ENCODE results near the gene SLITRK2.

DNA sequence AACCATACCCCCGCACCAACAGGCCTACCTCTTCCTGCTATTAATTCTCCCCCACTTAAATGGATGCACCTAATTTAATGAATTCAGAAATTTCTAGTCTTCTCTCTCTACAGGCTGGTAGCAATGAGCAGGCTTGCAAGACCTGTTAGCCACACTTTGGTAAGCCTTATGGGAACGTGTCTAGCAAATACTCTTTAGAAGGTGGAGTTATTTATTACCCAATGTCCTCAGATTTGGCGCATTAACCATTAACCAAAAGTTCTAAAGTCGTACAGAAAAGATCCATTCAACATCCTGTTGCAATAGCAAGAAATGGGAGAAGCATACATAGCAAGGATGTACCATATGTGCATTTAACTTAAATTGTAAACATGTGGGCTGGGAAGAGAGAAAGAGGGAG, 47.5 kb downstream of the SLITRK2 start:
- TF ChIP-seq, protein P1, sequence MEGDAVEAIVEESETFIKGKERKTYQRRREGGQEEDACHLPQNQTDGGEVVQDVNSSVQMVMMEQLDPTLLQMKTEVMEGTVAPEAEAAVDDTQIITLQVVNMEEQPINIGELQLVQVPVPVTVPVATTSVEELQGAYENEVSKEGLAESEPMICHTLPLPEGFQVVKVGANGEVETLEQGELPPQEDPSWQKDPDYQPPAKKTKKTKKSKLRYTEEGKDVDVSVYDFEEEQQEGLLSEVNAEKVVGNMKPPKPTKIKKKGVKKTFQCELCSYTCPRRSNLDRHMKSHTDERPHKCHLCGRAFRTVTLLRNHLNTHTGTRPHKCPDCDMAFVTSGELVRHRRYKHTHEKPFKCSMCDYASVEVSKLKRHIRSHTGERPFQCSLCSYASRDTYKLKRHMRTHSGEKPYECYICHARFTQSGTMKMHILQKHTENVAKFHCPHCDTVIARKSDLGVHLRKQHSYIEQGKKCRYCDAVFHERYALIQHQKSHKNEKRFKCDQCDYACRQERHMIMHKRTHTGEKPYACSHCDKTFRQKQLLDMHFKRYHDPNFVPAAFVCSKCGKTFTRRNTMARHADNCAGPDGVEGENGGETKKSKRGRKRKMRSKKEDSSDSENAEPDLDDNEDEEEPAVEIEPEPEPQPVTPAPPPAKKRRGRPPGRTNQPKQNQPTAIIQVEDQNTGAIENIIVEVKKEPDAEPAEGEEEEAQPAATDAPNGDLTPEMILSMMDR (conservative IDR thresholded peaks at IDR 0.05; ENCODE audit: low read length), result no peak
- TF ChIP-seq EZH2phosphoT487 (IDR thresholded peaks at IDR 0.05; ENCODE audit: borderline replicate concordance, low read depth, low read length), result no peak
